NCI-H748 (cell line): ENCODE data around the gene CCDC78.

Source experiments
- DNase-seq: peaks from one replicate; lab custom pipeline; 2025; ENCODE audit not compliant: unreplicated experiment; lab: John Stamatoyannopoulos, UW

CCDC78 gene

GRCh38 chr16:726438-727290 lies at the start of gene CCDC78, which contains the start of gene HAGHL:
Gene CCDC78 (minus strand): TSS chr16:726443. CDS start chr16:726367, 76 bp downstream.
Gene HAGHL (plus strand): TSS chr16:727106. CDS start chr16:727510, 404 bp downstream.
- DNase-seq = peak; percentile 72

GRCh38 chr16:775236-775796 lies 49.1 kb upstream of the CCDC78 start:
- no peak for DNase-seq

- no peak for DNase-seq
Observed at GRCh38 chr16:774086-775001, 48.1 kb upstream of the CCDC78 start.

GRCh38 chr16:772959-773358 lies 46.7 kb upstream of the CCDC78 start:
- DNase-seq = no peak

GRCh38 chr16:770411-770810 lies 44.2 kb upstream of the CCDC78 start:
- DNase-seq = no peak

- DNase-seq = no peak
Observed at GRCh38 chr16:769934-770333, 43.7 kb upstream of the CCDC78 start.

- no peak for DNase-seq
Observed at GRCh38 chr16:769184-769784, 43.0 kb upstream of the CCDC78 start.

- DNase-seq = no peak
Observed at GRCh38 chr16:768428-768827, 42.2 kb upstream of the CCDC78 start.

- DNase-seq = no peak
Observed at GRCh38 chr16:767743-768235, 41.5 kb upstream of the CCDC78 start.

- DNase-seq = no peak
Observed at GRCh38 chr16:766820-767640, 40.8 kb upstream of the CCDC78 start.

GRCh38 chr16:766008-766819 lies 40.0 kb upstream of the CCDC78 start:
- DNase-seq = no peak

GRCh38 chr16:765488-765865 lies 39.2 kb upstream of the CCDC78 start:
- no peak for DNase-seq

GRCh38 chr16:764848-765487 lies 38.7 kb upstream of the CCDC78 start:
- no peak for DNase-seq

- DNase-seq = no peak
Observed at GRCh38 chr16:764184-764750, 38.0 kb upstream of the CCDC78 start.

GRCh38 chr16:763369-764183 lies 37.3 kb upstream of the CCDC78 start:
- no peak for DNase-seq

- no peak for DNase-seq
Observed at GRCh38 chr16:762595-763268, 36.5 kb upstream of the CCDC78 start.
